Liver (tissue), 9 donors: ENCODE data around the gene STX10. TPM values are rescaled to one million over a fixed set of nuclear protein-coding genes. Genes with fewer than 3 reads are reported as not detected.
"Not testable (repeated sequence)": the region's sequence is repeated elsewhere in the genome, so short reads cannot be mapped to it uniquely, and the experiment has no call there.

ENCODE experiments used
- DNase-seq: peaks from one replicate; pipeline ENCODE4 v3.0.0-alpha.2; 2017; ENCODE audit warnings: low spot score
- H3K27ac ChIP-seq, 2 donors: one replicate each; pipeline ENCODE4 v1.7.0; 2013; ENCODE audit warnings: inconsistent platforms in 2 of 2, low read length in 2 of 2, control low read depth in 1 of 2, low read depth in 1 of 2, mild to moderate bottlenecking in 1 of 2
- H3K27me3 ChIP-seq, 4 donors: one replicate each; pipeline versions ENCODE4 v1.6.1 to v1.7.0; 2013; ENCODE audit warnings: low read length in 3 of 4, inconsistent platforms in 1 of 4, mild to moderate bottlenecking in 1 of 4, moderate library complexity in 1 of 4; ENCODE audit not compliant: control insufficient read depth in 4 of 4, insufficient read depth in 4 of 4
- H3K36me3 ChIP-seq, 4 donors: one replicate each; pipeline versions ENCODE4 v1.6.1 to v1.7.0; 2013; ENCODE audit warnings: low read length in 3 of 4, mild to moderate bottlenecking in 3 of 4, low read depth in 1 of 4, moderate library complexity in 1 of 4; ENCODE audit not compliant: control insufficient read depth in 4 of 4, insufficient read depth in 3 of 4
- H3K4me1 ChIP-seq, 4 donors: one replicate each; pipeline versions ENCODE4 v1.6.1 to v1.7.0; 2013; ENCODE audit warnings: low read length in 3 of 4, mild to moderate bottlenecking in 3 of 4, moderate library complexity in 1 of 4; ENCODE audit not compliant: control insufficient read depth in 4 of 4, insufficient read depth in 4 of 4
- H3K4me3 ChIP-seq, 3 donors: one replicate each; pipeline versions ENCODE4 v1.6.1 to v1.7.0; 2013; ENCODE audit warnings: low read length in 3 of 3, control low read depth in 1 of 3, low read depth in 1 of 3, mild to moderate bottlenecking in 1 of 3
- H3K9ac ChIP-seq, 2 donors: one replicate each; pipeline ENCODE4 v1.7.0; 2013; ENCODE audit warnings: low read length in 2 of 2, mild to moderate bottlenecking in 2 of 2, moderate library complexity in 2 of 2, control low read depth in 1 of 2, low read depth in 1 of 2
- H3K9me3 ChIP-seq, 4 donors: one replicate each; pipeline versions ENCODE4 v1.6.1 to v1.7.0; 2013; ENCODE audit warnings: low read length in 3 of 4; ENCODE audit not compliant: control insufficient read depth in 4 of 4
- FOXA1 ChIP-seq: IDR thresholded peaks from 2 replicates; pipeline ENCODE4 v1.6.1; 2016; ENCODE audit warnings: antibody characterized with exemption
- GABPA ChIP-seq, 2 donors: IDR thresholded peaks in 1 of 2; conservative IDR thresholded peaks in 1 of 2; 2 replicates each; pipeline ENCODE4 v1.6.1; 2016; ENCODE audit warnings: antibody characterized with exemption in 2 of 2, mild to moderate bottlenecking in 1 of 2, moderate library complexity in 1 of 2
- HNF4A ChIP-seq, 2 donors: conservative IDR thresholded peaks; 2 replicates each; pipeline ENCODE4 v1.6.1; 2016; ENCODE audit warnings: antibody characterized with exemption in 2 of 2, mild to moderate bottlenecking in 2 of 2
- HNF4G ChIP-seq: IDR thresholded peaks from 2 replicates; pipeline ENCODE4 v1.6.1; 2016; ENCODE audit warnings: antibody characterized with exemption
- NR2F2 ChIP-seq: IDR thresholded peaks from 2 replicates; pipeline ENCODE4 v1.6.1; 2016; ENCODE audit warnings: antibody characterized with exemption
- RAD21 ChIP-seq, 2 donors: IDR thresholded peaks; 2 replicates each; pipeline ENCODE4 v1.6.1; 2016; ENCODE audit warnings: antibody characterized with exemption in 2 of 2, mild to moderate bottlenecking in 2 of 2
- RXRA ChIP-seq, 2 donors: IDR thresholded peaks; 2 replicates each; pipeline ENCODE4 v1.6.1; 2017 to 2018; ENCODE audit warnings: antibody characterized with exemption in 2 of 2, mild to moderate bottlenecking in 1 of 2
- WGBS: extraction: QIAGEN DNeasy Blood & Tissue Kit; methylation state at CpG from one replicate; pipeline ENCODE4 v1.1.7; 2013; 5-methylcytosine and 5-hydroxymethylcytosine counted together
- polyA plus RNA-seq, 2 donors: library from polyadenylated mRNA; stranded (reverse) in 1 of 2; unstranded in 1 of 2; fragments of 200-250 nt in 1 of 2; fragments of >200 nt in 1 of 2; fragmentation: Nextera tagmentation in 1 of 2; extraction: Ambion mirVana in 1 of 2; gene quantifications; one replicate each; pipeline versions ENCODE4 v1.2.1 to v1.2.3, GENCODE V29; 2013 to 2015
- total RNA-seq, 2 donors: library from RNA; depleted of rRNA; stranded (reverse); fragments of >200 nt; gene quantifications; one replicate each; pipeline ENCODE4 v1.2.3, GENCODE V29; 2014
- TF ChIP-seq, protein P1 (sequence below): IDR thresholded peaks from 2 replicates; pipeline ENCODE4 v1.6.1; 2016; ENCODE audit warnings: antibody characterized with exemption
- TF ChIP-seq, protein P2 (sequence below): IDR thresholded peaks from 2 replicates; pipeline ENCODE4 v1.6.1; 2016; ENCODE audit warnings: antibody characterized with exemption, mild to moderate bottlenecking
- donor health status: healthy.
- donor health status: healthy.
- donor health status: healthy.
- donor health status: healthy.
- donor health status: healthy.

STX10 gene
- total and polyA plus RNA-seq, 4 donors: 15.7 to 32.7 (median 21.2) TPM

DNA sequence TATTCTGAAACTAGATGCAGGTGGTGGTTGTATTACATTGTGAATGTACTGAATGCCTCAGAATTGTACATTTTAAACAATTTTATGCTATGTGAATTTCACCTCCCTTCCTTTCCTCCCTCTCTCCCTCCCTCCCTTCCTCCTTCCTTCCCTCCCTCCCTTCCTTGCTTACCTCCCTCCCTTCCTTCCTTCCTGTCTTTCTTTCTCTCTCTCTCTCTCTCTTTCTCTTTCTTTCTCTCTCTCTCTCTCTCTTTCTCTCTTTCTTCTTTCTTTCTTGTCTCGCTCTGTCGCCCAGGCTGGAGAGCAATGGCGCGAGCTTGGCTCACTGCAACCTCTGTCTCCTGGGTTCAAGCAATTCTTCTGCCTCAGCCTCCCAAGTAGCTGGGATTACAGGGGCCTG, 37.2 kb upstream of the STX10 start:
- H3K9me3 ChIP-seq: no peaks in the 10 kb centered on the region
- no peak for DNase-seq
- H3K4me3 ChIP-seq: no peak overlapping the region
- H3K27me3 ChIP-seq: no peaks in the 10 kb centered on the region
- H3K4me1 ChIP-seq: peaks cover 3 to 9% (median 7%) of the 10 kb centered on the region in 4 donors
- H3K36me3 ChIP-seq: no peaks in the 10 kb centered on the region
- 96% methylated on average over 4 of the region's 4 CpGs for WGBS
- H3K27ac ChIP-seq: no peak overlapping the region
- TF ChIP-seq RXRA (IDR thresholded peaks at IDR 0.05) (no peak), FOXA1 (no peak), HNF4G (no peak), GABPA (IDR thresholded peaks at IDR 0.05 in 1 of 2, conservative IDR thresholded peaks at IDR 0.05 in 1 of 2) (no peak), NR2F2 (no peak), HNF4A (conservative IDR thresholded peaks at IDR 0.05) (no peak), RAD21 (IDR thresholded peaks at IDR 0.05) (no peak)
- TF ChIP-seq, protein P1, sequence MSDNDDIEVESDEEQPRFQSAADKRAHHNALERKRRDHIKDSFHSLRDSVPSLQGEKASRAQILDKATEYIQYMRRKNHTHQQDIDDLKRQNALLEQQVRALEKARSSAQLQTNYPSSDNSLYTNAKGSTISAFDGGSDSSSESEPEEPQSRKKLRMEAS: no peak
- TF ChIP-seq, protein P2, sequence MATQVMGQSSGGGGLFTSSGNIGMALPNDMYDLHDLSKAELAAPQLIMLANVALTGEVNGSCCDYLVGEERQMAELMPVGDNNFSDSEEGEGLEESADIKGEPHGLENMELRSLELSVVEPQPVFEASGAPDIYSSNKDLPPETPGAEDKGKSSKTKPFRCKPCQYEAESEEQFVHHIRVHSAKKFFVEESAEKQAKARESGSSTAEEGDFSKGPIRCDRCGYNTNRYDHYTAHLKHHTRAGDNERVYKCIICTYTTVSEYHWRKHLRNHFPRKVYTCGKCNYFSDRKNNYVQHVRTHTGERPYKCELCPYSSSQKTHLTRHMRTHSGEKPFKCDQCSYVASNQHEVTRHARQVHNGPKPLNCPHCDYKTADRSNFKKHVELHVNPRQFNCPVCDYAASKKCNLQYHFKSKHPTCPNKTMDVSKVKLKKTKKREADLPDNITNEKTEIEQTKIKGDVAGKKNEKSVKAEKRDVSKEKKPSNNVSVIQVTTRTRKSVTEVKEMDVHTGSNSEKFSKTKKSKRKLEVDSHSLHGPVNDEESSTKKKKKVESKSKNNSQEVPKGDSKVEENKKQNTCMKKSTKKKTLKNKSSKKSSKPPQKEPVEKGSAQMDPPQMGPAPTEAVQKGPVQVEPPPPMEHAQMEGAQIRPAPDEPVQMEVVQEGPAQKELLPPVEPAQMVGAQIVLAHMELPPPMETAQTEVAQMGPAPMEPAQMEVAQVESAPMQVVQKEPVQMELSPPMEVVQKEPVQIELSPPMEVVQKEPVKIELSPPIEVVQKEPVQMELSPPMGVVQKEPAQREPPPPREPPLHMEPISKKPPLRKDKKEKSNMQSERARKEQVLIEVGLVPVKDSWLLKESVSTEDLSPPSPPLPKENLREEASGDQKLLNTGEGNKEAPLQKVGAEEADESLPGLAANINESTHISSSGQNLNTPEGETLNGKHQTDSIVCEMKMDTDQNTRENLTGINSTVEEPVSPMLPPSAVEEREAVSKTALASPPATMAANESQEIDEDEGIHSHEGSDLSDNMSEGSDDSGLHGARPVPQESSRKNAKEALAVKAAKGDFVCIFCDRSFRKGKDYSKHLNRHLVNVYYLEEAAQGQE: no peak
- no peak overlapping the region for H3K9ac ChIP-seq

GRCh38 chr19:13186688-13187087, 36.5 kb upstream of the STX10 start:
- H3K9ac ChIP-seq, H3K27ac ChIP-seq, H3K9me3 ChIP-seq, DNase-seq, H3K4me3 ChIP-seq, H3K36me3 ChIP-seq, H3K27me3 ChIP-seq: not testable (repeated sequence)
- H3K4me1 ChIP-seq: peaks cover 2 to 14% (median 11%) of the 10 kb centered on the region in 4 donors
- WGBS: 93% methylated on average over 38 of the region's 38 CpGs

DNA sequence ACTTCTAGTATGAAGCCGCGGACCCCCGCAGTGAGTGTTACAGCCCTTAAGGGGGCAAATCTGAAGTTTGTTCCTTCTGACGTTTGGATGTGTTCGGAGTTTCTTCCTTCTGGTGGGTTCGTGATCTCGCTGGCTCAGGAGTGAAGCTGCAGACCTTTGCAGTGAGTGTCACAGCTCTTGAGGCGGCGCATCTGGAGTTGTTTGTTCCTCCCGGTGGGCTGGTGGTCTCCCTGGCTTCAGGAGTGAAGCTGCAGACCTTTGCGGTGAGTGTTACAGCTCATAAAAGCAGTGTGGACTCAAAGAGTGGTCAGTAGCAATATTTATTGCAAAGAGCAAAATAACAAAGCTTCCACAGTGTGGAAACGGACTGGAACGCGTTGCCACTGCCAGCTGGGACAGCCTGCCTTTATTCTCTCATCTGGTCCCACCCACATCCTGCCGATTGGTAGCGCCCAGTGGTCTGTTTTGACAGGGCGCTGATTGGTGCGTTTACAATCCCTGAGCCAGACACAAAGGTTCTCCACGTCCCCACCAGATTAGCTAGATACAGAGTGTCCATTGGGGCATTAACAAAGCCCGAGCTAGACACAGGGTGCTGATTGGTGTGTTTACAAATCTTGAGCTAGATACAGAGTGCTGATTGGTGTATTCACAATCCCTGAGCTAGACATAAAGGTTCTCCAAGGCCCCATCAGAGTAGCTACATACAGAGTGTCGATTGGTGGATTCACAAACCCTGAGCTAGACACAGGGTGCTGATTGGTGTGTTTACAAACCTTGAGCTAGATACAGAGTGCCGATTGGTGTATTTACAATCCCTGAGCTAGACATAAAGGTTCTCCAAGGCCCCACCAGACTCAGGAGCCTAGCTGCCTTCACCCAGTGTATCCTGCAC, 35.8 kb upstream of the STX10 start:
- H3K27ac ChIP-seq, H3K36me3 ChIP-seq: not testable (repeated sequence)
- peaks cover 0 to 12% (median 9%) of the 10 kb centered on the region in 4 donors for H3K4me1 ChIP-seq

GRCh38 chr19:13184926-13185325, 34.8 kb upstream of the STX10 start:
- not testable (repeated sequence) for H3K27ac ChIP-seq, H3K27me3 ChIP-seq, H3K9me3 ChIP-seq, DNase-seq, H3K4me3 ChIP-seq, H3K36me3 ChIP-seq, H3K9ac ChIP-seq
- 69% methylated on average over 23 of the region's 23 CpGs for WGBS
- peaks cover 0 to 12% (median 7%) of the 10 kb centered on the region in 4 donors for H3K4me1 ChIP-seq

More for the DNA sequence above, 35.8 kb upstream of the STX10 start:
- not testable (repeated sequence) for DNase-seq, H3K9me3 ChIP-seq, H3K4me3 ChIP-seq, H3K27me3 ChIP-seq, H3K9ac ChIP-seq
- WGBS: 91% methylated on average over 22 of the region's 22 CpGs
